SK-N-SH (cell line): ENCODE measurements around the gene MED27. TPM values are rescaled to one million over a fixed set of nuclear protein-coding genes. Genes with fewer than 3 reads are reported as not detected.

ENCODE experiments used
- CTCF ChIA-PET: fragments of 300-600, 350-600 bp; formaldehyde crosslinking; extraction: SDS; loops from one replicate; lab custom pipeline; 2021; lab: Yijun Ruan, JAX
- POLR2A ChIA-PET: fragments of 350-600 bp; sonication (Branson Sonifier 250); formaldehyde crosslinking; extraction: SDS; loops from one replicate; lab custom pipeline; 2020; ENCODE audit warnings: antibody characterized with exemption, inconsistent platforms; lab: Yijun Ruan, JAX
- DNase-seq: peaks from one replicate; pipeline ENCODE4 v3.0.0; 2012
- H2AFZ ChIP-seq: fragments of 200-600 bp; sonication (generic); 2 replicates; pipeline ENCODE4 v1.8.1; 2016; ENCODE audit warnings: antibody characterized with exemption, mild to moderate bottlenecking, low read depth
- H3F3A ChIP-seq: fragments of 200-600 bp; sonication (generic); replicated peaks from 2 replicates; pipeline ENCODE3; 2016; ENCODE audit warnings: antibody characterized with exemption, mild to moderate bottlenecking; ENCODE audit not compliant: insufficient read depth
- H3K27ac ChIP-seq, 2 experiments: fragments of 200-500 bp in 1 of 2; fragments of 200-600 bp in 1 of 2; sonication (Bioruptor generic) in 1 of 2; sonication (generic), shearing (Covaris generic) in 1 of 2; 2 replicates each; pipeline versions ENCODE4 v1.5.1 to v1.6.1; 2014 to 2016; ENCODE audit warnings: low read depth in 2 of 2, inconsistent platforms in 1 of 2, low read length in 1 of 2, mild to moderate bottlenecking in 1 of 2, mixed read lengths in 1 of 2
- H3K27me3 ChIP-seq: fragments of 200-600 bp; sonication (generic), shearing (Covaris generic); 2 replicates; pipeline ENCODE4 v1.6.1; 2016; ENCODE audit warnings: mixed run types; ENCODE audit not compliant: insufficient read depth
- H3K36me3 ChIP-seq, 2 experiments: fragments of 200-500 bp in 1 of 2; fragments of 200-600 bp in 1 of 2; sonication (Bioruptor generic) in 1 of 2; sonication (generic) in 1 of 2; replicated peaks in 1 of 2; 2 replicates each; pipeline versions ENCODE3 to v1.5.1; 2014 to 2016; ENCODE audit warnings: low read length in 1 of 2, mild to moderate bottlenecking in 1 of 2; ENCODE audit not compliant: insufficient read depth in 2 of 2, control insufficient read depth in 1 of 2
- H3K4me1 ChIP-seq, 2 experiments: fragments of 200-500 bp in 1 of 2; fragments of 200-600 bp in 1 of 2; sonication (Bioruptor generic) in 1 of 2; sonication (generic), shearing (Covaris generic) in 1 of 2; 2 replicates each; pipeline versions ENCODE4 v1.5.1 to v1.6.1; 2014 to 2016; ENCODE audit warnings: low read depth in 1 of 2, low read length in 1 of 2, mixed run types in 1 of 2; ENCODE audit not compliant: insufficient read depth in 2 of 2, control insufficient read depth in 1 of 2
- H3K4me2 ChIP-seq: fragments of 200-600 bp; sonication (generic), shearing (Covaris generic); 2 replicates; pipeline ENCODE4 v1.6.1; 2017; ENCODE audit warnings: mixed run types
- H3K4me3 ChIP-seq, 2 experiments: fragments of 200-500 bp in 1 of 2; fragments of 200-600 bp in 1 of 2; sonication (Bioruptor generic) in 1 of 2; sonication (generic), shearing (Covaris generic) in 1 of 2; 2 replicates each; pipeline versions ENCODE4 v1.5.1 to v1.8.1; 2014 to 2016; ENCODE audit warnings: low read depth in 2 of 2, inconsistent platforms in 1 of 2, low read length in 1 of 2, mild to moderate bottlenecking in 1 of 2, mixed read lengths in 1 of 2, moderate library complexity in 1 of 2
- H3K79me2 ChIP-seq: fragments of 200-600 bp; sonication (generic); 2 replicates; pipeline ENCODE4 v1.8.1; 2017; ENCODE audit warnings: mild to moderate bottlenecking; ENCODE audit not compliant: insufficient read depth
- H3K9ac ChIP-seq: fragments of 200-600 bp; sonication (generic); 2 replicates; pipeline ENCODE4 v1.6.1; 2017; ENCODE audit warnings: mixed run types
- H3K9me2 ChIP-seq: fragments of 200-600 bp; sonication (generic); 2 replicates; pipeline ENCODE4 v1.6.1; 2017; ENCODE audit warnings: mixed run types
- H3K9me3 ChIP-seq: fragments of 200-600 bp; sonication (generic); 2 replicates; pipeline ENCODE4 v1.6.1; 2017; ENCODE audit warnings: mixed run types, mild to moderate bottlenecking, moderate library complexity
- H4K20me1 ChIP-seq: fragments of 200-600 bp; sonication (generic); 2 replicates; pipeline ENCODE4 v1.6.1; 2017; ENCODE audit warnings: mild to moderate bottlenecking, mixed run types; ENCODE audit not compliant: insufficient read depth
- CHD2 ChIP-seq: fragments of 150-350 bp; IDR thresholded peaks from 2 replicates; pipeline ENCODE4 v1.6.1; 2018; ENCODE audit warnings: low read length; ENCODE audit not compliant: partially characterized antibody
- EP300 ChIP-seq, 2 experiments: IDR thresholded peaks; 2 replicates each; pipeline versions ENCODE4 v1.4.0 to v1.6.1; 2012; ENCODE audit warnings: borderline replicate concordance in 1 of 2, low read depth in 1 of 2, low read length in 1 of 2
- GABPA ChIP-seq: IDR thresholded peaks from 2 replicates; pipeline ENCODE4 v1.4.0; 2012; ENCODE audit warnings: low read depth, mild to moderate bottlenecking
- GATA2 ChIP-seq: sonication (generic); formaldehyde crosslinking; IDR thresholded peaks from 2 replicates; pipeline ENCODE4 v1.5.0; 2020; ENCODE audit warnings: mild to moderate bottlenecking, missing genetic modification reagents
- JUND ChIP-seq: IDR thresholded peaks from 2 replicates; pipeline ENCODE4 v1.4.0; 2012
- MEF2A ChIP-seq: IDR thresholded peaks from 2 replicates; pipeline ENCODE4 v1.4.0; 2012; ENCODE audit warnings: low read depth, borderline replicate concordance
- MXI1 ChIP-seq: IDR thresholded peaks from 2 replicates; pipeline ENCODE4 v1.6.1; 2012; ENCODE audit warnings: mild to moderate bottlenecking, low read depth, low read length, improper control_type of control experiment
- RXRA ChIP-seq: IDR thresholded peaks from 2 replicates; pipeline ENCODE4 v1.4.0; 2012; ENCODE audit warnings: low read depth, mild to moderate bottlenecking, borderline replicate concordance
- SMC3 ChIP-seq: IDR thresholded peaks from 2 replicates; pipeline ENCODE4 v1.6.1; 2012; ENCODE audit warnings: low read depth, low read length, improper control_type of control experiment
- TCF12 ChIP-seq: IDR thresholded peaks from 2 replicates; pipeline ENCODE4 v1.4.0; 2012
- TEAD4 ChIP-seq: IDR thresholded peaks from 2 replicates; pipeline ENCODE4 v1.4.0; 2012; ENCODE audit warnings: mild to moderate bottlenecking, borderline replicate concordance; ENCODE audit not compliant: insufficient read depth
- WGBS: methylation state at CpG from one replicate; pipeline ENCODE4 v1.1.6; 2017; ENCODE audit warnings: low lambda C conversion rate; 5-methylcytosine and 5-hydroxymethylcytosine counted together
- polyA plus RNA-seq, 3 experiments: library from polyadenylated mRNA; depleted of rRNA; stranded (reverse); fragments of >200 nt; gene quantifications; 2 replicates each; pipeline ENCODE4 v1.2.3, GENCODE V29; 2012
- TF ChIP-seq, protein P1 (sequence below): fragments of 150-350 bp; IDR thresholded peaks from 2 replicates; pipeline ENCODE4 v1.6.1; 2016; ENCODE audit warnings: mild to moderate bottlenecking, low read depth, low read length
- TF ChIP-seq, protein P2 (sequence below): fragments of 150-350 bp; IDR thresholded peaks from 2 replicates; pipeline ENCODE4 v1.6.1; 2017; ENCODE audit warnings: antibody characterized with exemption, low read length, low read depth, borderline replicate concordance

The MED27 gene
- polyA plus RNA-seq, 1 of the 3 experiments (the other 2 are of a cell fraction) = 35.0 TPM

DNA sequence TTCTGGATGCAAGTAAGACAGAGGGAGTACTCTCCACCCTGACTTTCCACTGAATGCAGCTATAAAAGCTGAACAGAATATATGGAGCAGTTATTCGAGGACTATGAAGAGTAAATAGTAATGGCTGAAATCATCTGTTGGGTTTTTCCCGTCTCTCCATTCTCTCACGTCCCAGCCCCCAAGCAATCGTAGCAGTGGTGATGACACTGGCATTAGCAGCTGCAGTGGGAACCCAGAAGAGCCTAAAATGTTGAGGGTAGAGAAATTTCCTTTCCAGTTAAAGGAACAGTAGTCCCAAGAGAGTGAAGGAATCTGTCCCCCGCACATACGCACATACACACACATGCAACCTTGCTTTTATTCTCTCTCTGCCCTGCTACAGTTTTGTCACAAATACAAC, 33.2 kb downstream of the MED27 start:
- Histone ChIP-seq H3K27ac (no peak overlapping the region), H3K79me2 (peaks cover 60% of the 10 kb centered on the region), H3K9me2 (no peaks in the 10 kb centered on the region; the same call in 1 of the 2 replicates), H3K9ac (no peak overlapping the region), H3K4me3 (no peak overlapping the region), H3K4me1 (peaks cover 26 to 32% of the 10 kb centered on the region in 2 experiments), H3K9me3 (no peaks in the 10 kb centered on the region), H3K27me3 (no peaks in the 10 kb centered on the region), H2AFZ (no peak overlapping the region), H3F3A (peaks cover 10% of the 10 kb centered on the region), H4K20me1 (no peaks in the 10 kb centered on the region), H3K4me2 (no peak overlapping the region), H3K36me3 (no peaks in the 10 kb centered on the region)
- ChIA-PET POLR2A (no interaction called here), CTCF (interaction anchor here (1.2 kb wide), 1 partner anchor 17 kb away, joined by 4 read pairs; no protein-coding TSS in a partner anchor)
- TF ChIP-seq SMC3 (no peak), GATA2 (CRISPR knock-in tag) (no peak), TCF12 (no peak), EP300 (IDR thresholded peaks at IDR 0.05; ENCODE audit: borderline replicate concordance in 1 of 2, low read depth in 1 of 2, low read length in 1 of 2) (no peak), MEF2A (no peak), TEAD4 (no peak), RXRA (no peak), JUND (no peak), MXI1 (no peak), CHD2 (no peak)
- TF ChIP-seq, protein P1, sequence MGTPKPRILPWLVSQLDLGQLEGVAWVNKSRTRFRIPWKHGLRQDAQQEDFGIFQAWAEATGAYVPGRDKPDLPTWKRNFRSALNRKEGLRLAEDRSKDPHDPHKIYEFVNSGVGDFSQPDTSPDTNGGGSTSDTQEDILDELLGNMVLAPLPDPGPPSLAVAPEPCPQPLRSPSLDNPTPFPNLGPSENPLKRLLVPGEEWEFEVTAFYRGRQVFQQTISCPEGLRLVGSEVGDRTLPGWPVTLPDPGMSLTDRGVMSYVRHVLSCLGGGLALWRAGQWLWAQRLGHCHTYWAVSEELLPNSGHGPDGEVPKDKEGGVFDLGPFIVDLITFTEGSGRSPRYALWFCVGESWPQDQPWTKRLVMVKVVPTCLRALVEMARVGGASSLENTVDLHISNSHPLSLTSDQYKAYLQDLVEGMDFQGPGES = no peak
- WGBS = 71% methylated on average over 6 of the region's 6 CpGs
- no peak for DNase-seq

DNA sequence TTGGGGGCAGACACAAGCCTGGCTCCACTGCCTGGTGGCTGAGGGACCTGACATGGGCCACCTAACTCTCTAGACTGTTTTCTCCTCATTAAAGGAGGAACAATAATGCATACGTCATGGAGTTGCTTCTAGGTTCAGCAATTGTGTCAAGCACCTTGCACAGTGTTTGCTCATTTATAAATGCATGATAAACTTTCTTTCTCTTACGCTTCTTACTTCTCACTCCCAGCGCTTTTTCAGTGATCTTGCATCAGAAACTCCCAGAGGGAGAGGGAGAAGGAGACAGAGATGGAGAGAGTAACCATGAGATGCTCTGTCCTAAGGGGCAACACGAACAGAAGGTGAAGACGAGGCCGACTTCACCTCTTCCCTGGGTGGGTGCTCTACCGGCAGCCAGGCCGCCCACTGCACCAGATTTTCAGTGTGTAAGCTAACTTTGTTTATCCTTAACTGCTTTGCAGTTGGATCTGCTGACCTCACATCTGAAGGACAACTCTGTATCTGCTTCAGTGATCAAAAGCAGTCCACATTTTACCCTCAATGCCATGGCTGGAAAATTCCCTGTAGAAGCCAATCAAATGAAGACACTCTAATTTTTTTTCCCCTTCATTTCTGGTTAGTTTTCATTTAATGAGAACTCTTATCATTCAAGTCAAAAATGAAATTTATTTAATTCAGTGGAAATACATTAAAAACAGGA, 35.3 kb downstream of the MED27 start:
- H3K36me3 ChIP-seq = no peaks in the 10 kb centered on the region
- DNase-seq = no peak
- peaks cover 34 to 37% of the 10 kb centered on the region in 2 experiments for H3K4me1 ChIP-seq
- H3K9me2 ChIP-seq = no peaks in the 10 kb centered on the region; the same call in 1 of the 2 replicates
- H3K4me3 ChIP-seq = no peak overlapping the region
- peaks cover 10% of the 10 kb centered on the region for H3F3A ChIP-seq
- TF ChIP-seq GABPA (no peak), JUND (no peak), GATA2 (CRISPR knock-in tag) (no peak; the same call in 1 of the 2 replicates), TCF12 (0 out of 2 replicates have a peak, but pooled peaks have one; percentile 7)
- TF ChIP-seq, protein P2, sequence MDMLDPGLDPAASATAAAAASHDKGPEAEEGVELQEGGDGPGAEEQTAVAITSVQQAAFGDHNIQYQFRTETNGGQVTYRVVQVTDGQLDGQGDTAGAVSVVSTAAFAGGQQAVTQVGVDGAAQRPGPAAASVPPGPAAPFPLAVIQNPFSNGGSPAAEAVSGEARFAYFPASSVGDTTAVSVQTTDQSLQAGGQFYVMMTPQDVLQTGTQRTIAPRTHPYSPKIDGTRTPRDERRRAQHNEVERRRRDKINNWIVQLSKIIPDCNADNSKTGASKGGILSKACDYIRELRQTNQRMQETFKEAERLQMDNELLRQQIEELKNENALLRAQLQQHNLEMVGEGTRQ = no peak
- ChIA-PET CTCF (interaction anchor here (1.9 kb wide), 1 partner anchor 12 kb away, joined by 4 read pairs; no protein-coding TSS in a partner anchor), POLR2A (no interaction called here)
- H3K27me3 ChIP-seq = no peaks in the 10 kb centered on the region
- H3K4me2 ChIP-seq = peak overlapping the region; percentile 2; the same call in 1 of the 2 replicates
- WGBS = 92% methylated on average over 8 of the region's 8 CpGs
- H3K9me3 ChIP-seq = no peaks in the 10 kb centered on the region
- H2AFZ ChIP-seq = no peak overlapping the region
- no peak overlapping the region; a peak in 1 of 4 replicates for H3K27ac ChIP-seq
- no peaks in the 10 kb centered on the region for H4K20me1 ChIP-seq
- H3K9ac ChIP-seq = no peak overlapping the region
- peaks cover 72% of the 10 kb centered on the region for H3K79me2 ChIP-seq
